Measurements from ENCODE around the gene TCIRG1.

TCIRG1 gene

DNA sequence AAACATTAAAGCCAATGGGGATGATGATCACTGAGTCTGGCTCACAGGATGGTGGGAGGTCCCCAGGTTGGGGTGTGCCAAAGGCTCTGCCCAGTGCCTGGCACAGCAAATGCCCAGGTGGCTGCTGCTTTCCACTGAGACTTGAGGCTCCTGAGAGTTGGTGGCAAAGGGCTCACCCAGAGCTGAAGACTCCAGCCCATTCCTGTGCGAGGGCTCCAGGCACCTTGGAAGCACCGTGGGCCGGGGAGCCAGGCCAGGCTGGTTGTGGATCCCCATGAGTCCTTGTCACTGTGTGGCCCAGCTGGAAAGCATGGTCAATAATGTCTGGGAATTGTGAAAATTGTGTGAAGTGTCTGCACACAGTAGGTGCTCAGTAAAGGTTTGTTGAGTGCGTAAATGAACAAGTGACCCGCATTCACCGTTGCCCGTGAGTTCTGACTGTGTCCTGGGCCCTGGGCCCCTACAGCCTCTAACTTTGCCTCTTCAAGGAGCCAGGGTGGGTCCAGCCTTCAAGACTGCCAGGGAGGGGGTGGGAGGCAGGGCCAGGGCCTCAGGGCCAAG lies 32.1 kb upstream of the TCIRG1 start:
- DNase-seq (ENCODE audit: low read depth): no peak

DNA sequence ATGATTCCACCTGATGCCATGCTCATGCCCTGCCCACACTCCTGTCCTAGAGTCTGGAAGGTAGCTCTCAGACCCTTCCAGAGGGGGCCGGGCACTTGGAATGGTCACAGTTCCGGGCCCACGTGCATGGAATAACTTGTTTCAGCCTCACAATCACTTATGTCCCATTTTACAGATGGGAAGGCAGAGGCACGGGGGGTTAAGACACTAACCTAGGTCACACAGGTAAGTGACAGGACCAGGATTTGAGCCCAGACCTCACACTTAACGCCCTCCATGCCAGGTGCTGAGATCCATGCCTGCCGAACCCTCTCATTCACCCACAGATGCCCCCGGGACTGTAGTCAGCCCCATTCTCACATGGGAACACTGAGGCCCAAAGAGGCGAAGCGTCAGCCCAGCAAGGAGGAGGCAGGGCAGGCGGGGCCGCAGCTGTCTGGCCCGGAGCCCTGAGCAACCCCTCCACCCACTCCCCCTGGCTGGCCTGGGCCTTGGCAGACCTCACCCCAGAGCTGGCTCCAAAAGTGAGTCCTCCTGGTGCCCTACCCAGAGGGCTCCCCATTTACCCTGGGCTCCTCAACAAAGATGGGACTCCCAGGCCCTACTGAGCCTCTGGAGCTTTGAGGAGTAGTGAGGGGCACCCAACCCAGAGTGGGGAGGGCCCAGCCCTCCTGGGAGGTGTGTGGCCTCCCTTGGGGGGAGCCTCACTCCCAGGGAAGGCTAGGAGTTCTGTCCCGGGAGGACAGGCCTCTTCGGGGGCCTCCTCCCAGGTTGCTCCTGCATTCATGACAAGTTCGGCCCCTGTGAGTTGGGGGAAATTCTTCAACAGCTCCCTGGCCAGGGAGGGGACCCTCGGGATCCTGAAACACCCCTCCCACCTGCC lies 31.1 kb upstream of the TCIRG1 start:
- no peak for DNase-seq (ENCODE audit: low read depth)

- DNase-seq (ENCODE audit: low read depth): no peak
Observed at GRCh38 chr11:68008381-68009337, 30.2 kb upstream of the TCIRG1 start.

- no peak for DNase-seq (ENCODE audit: low read depth)
Observed at GRCh38 chr11:68009391-68010089, 29.3 kb upstream of the TCIRG1 start.

GRCh38 chr11:68010090-68011041 lies 28.5 kb upstream of the TCIRG1 start, which contains the start of gene ALDH3B1:
Gene ALDH3B1 (plus strand): TSS chr11:68010327. CDS start chr11:68015298, 4,971 bp downstream.
- no peak for DNase-seq (ENCODE audit: low read depth)

DNA sequence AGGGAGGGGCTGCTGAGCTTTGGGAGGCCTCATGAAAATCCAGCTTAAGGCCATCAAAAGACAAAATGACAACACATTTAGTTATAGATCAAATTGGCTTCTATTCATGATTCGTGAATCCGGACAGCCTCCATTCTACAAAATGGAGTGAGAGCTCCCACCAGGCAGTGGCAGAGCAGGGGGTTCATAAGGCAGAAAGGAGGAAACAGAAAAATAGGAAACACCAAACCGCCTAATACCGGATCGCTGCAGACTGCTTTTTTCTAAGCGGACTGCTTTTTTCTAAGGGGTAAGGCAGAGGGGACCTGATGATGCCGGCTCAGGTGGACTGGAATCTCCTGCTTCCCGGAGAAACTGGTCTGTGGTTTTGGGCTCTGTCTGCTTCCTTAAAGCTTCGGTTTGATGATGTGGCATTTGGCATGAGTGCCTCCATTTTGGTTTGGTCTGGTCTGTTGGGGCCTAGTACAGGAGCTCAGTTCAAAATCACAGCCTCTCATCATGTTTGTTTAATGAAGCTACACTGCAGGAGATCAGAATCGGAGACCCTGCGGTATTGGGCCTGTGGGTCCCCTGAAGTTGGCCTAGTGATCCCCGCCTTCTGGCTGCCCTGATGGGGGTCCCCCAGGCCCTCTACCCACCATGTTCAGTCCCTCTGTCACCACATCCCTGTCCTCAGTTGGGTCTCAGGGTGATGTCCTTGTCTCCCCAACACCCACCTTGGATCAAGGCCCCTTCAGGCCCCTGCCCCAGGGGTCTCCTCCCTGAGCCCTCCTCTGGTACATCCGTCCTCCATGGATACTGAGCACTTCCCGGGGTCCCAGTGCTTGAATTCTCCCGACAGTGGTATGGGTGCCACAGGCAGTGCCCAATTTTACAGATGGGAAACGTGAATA lies 27.5 kb upstream of the TCIRG1 start:
- no peak for DNase-seq (ENCODE audit: low read depth)

- DNase-seq (ENCODE audit: low read depth): no peak
Observed at GRCh38 chr11:68012044-68012842, 26.6 kb upstream of the TCIRG1 start.

- no peak for DNase-seq (ENCODE audit: low read depth)
Observed at GRCh38 chr11:68012843-68013610, 25.8 kb upstream of the TCIRG1 start.

DNA sequence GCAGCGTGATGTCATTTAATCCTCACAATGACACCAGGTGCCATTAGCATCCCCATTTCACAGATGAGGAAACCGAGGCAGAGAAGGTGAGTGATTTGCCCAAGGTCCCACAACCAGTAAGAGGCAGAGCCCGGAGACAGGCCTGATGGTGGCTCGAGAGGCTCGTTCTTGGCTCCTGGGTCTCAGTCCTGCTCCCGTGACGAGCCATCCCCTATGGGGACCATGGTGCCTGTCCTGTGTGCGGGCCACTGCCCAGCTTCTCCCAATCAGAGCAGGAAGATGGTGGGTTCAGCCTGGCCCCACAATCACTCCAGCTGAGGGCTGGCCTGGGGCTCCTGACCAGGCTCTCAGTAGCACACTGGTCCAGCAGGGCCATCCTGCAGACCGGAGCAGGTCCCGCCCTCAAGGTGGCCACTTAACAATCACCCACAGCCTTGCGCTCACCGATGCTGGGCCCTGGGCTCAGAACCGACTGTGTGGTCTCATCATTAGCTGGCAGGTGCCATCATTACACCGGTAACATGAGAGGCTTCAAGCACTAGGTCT lies 25.1 kb upstream of the TCIRG1 start:
- no peak for DNase-seq (ENCODE audit: low read depth)

DNA sequence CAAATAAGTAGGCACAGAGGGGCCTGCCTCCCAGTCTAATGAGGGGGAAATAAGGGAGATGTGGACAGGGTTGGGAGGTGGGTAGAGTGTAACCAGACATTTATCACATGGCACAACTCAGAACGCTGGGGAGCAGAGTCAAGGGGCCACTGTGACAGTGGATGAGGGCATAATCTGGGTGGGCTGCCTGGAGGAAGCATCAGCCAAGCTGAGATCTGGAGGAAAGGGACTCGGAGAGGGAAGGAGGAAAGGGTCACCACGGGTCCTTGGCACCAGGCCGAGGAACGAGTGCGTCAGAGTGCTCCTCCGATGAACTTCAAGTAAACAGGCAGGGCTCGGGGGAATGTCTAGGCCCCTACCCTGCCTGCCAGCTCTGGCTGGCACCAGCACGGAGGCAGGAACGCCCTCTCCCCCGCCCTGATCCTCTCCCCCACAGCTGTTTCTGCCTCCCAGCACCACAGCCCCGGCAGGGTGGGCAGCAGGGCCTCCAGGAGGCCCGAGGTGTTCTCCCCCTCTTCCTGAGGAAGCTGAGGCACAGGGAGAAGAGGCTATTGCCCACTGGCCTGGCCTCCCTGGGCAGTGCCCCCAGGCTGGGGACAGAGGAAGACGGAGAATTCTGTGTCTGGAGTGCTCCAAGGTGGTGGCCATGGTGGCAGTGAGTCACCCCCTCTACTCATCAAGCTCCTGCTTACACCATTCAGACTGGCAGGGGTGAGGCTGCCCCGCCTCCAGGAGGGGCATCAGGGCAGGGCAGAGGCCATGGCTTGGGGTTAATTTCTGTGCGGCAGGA lies 24.5 kb upstream of the TCIRG1 start:
- no peak for DNase-seq (ENCODE audit: low read depth)

DNA sequence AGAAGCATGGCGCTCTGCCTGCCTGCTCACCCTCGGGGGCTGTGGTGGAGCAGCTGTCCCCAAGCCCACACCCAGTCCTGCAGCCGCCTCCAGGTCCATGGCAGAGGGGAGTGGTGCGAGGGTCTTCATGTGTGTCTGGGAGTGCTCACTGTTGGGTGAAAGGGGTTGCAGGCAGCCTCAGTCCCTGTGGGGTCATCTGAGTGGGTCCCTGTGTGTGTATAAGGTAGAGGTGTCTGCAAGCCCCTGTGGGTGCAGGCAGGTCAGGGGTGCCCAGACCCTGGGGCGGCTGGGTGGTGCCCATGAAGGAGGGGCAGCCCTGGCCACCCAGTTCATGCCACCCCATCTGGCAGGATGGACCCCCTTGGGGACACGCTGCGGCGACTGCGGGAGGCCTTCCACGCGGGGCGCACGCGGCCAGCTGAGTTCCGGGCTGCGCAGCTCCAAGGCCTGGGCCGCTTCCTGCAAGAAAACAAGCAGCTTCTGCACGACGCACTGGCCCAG lies 23.8 kb upstream of the TCIRG1 start:
- DNase-seq (ENCODE audit: low read depth): no peak

DNA sequence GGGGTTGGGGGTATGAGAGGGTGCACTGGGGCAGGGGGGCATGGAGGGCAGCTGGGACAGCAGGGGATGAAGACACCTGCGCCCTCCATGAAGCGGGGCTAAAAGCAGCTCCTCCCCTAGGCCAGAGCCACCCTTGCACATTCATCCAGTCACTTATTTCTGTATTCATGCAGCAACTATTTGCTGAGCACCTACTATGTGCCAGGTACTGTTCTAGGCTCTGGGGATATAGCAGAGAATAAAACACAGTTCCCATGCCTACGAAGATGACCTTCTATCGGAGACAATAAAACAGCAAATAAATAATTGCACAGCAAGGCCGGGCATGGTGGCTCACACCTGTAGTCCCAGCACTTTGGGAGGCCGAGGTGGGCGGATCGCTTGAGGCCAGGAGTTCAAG lies 23.4 kb upstream of the TCIRG1 start:
- no peak for DNase-seq (ENCODE audit: low read depth)

GRCh38 chr11:68016161-68016903 lies 22.5 kb upstream of the TCIRG1 start:
- DNase-seq (ENCODE audit: low read depth): no peak

DNA sequence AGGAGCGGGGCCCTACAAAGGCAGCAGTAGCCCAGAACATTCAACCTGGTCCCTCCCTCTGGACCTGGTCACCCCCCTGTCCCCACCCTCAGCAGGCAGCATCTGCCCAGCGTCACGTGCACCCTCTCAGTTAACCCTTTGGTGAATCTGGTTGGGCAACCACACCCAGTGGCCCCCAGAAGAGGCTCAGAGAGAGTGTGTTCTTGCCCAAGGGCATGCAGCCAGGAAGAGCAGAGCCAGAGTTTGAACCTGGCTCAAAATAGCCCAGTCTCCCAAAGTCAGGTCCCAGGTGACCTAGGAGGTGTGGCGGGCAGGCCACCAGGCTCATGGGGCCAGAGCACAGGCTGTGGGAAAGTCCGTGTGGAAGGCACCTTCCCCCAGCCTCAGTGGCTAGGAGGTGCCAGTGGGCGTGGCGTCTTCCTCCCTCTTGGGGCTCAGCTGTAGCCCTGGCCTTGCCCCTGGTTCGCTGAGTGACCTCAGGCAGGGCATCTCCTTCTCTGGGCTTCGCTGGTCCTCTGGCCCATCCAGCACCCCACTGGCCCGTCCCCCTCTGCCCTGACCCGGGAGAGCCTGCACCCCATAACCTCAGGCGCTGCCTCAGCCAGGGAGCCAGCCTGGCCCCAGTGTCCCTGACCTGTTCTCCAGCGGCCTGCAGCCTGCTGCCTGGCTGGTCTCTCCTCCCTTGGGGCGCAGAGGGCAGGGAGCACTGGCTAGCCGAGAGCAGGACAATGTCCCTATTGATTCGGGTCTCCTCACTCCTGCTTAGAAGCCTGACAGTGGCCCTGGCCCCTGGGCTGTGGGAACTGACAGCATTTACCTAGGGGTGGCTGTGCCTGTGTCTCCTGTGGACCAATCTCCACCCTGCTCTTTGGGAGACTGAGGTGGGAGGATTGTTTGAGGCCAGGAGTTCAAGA lies 21.7 kb upstream of the TCIRG1 start:
- DNase-seq (ENCODE audit: low read depth): no peak

Data from activated T-cell treated with anti-CD3 and anti-CD28 coated beads for 48 hours (primary cell).